ENCODE data around the gene WHRN. TPM values are rescaled to one million over a fixed set of nuclear protein-coding genes. Genes with fewer than 3 reads are reported as not detected.

Gene WHRN
- total RNA-seq, 1 experiment from 2014 or later, result 24.3 TPM

DNA sequence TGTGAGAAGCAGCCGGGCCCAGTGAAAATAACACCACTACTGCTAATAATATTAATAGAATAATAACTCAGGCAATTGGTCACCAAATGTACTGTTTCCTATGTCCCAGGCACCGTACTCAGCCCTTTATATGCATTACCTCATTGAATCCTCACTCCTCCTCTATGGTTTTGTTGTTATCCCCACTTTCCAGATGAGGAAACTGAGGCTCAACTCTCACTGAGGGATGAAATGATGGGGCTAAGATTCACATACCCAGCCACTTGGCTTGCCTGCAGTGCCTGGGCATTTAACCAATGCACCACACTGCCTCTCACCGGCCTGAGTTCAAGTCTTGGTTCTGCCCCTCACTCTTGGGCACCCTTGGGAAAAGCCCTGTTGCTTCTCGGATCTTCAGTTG, 34.1 kb downstream of the WHRN start (continued):
- no peak for TF ChIP-seq AR (CRISPR knock-in tag; IDR thresholded peaks at IDR 0.05)
- TF ChIP-seq, protein P1, sequence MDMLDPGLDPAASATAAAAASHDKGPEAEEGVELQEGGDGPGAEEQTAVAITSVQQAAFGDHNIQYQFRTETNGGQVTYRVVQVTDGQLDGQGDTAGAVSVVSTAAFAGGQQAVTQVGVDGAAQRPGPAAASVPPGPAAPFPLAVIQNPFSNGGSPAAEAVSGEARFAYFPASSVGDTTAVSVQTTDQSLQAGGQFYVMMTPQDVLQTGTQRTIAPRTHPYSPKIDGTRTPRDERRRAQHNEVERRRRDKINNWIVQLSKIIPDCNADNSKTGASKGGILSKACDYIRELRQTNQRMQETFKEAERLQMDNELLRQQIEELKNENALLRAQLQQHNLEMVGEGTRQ (CRISPR knock-in tag; IDR thresholded peaks at IDR 0.05), result no peak
- no peak for TF ChIP-seq HMGA2 (CRISPR knock-in tag; IDR thresholded peaks at IDR 0.05)
- TF ChIP-seq, protein P2, sequence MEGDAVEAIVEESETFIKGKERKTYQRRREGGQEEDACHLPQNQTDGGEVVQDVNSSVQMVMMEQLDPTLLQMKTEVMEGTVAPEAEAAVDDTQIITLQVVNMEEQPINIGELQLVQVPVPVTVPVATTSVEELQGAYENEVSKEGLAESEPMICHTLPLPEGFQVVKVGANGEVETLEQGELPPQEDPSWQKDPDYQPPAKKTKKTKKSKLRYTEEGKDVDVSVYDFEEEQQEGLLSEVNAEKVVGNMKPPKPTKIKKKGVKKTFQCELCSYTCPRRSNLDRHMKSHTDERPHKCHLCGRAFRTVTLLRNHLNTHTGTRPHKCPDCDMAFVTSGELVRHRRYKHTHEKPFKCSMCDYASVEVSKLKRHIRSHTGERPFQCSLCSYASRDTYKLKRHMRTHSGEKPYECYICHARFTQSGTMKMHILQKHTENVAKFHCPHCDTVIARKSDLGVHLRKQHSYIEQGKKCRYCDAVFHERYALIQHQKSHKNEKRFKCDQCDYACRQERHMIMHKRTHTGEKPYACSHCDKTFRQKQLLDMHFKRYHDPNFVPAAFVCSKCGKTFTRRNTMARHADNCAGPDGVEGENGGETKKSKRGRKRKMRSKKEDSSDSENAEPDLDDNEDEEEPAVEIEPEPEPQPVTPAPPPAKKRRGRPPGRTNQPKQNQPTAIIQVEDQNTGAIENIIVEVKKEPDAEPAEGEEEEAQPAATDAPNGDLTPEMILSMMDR (IDR thresholded peaks at IDR 0.05), result no peak
- no peak for TF ChIP-seq EMX1 (CRISPR knock-in tag; IDR thresholded peaks at IDR 0.05)
- no peak for TF ChIP-seq NR2C2 (CRISPR knock-in tag; IDR thresholded peaks at IDR 0.05)

- Mint-ChIP-seq H3K9me3 (peaks cover 5% of the 10 kb centered on the region), H3K4me1 (peaks cover 16% of the 10 kb centered on the region), H3K4me3 (no peak overlapping the region), H3K27me3 (ENCODE audit: low read depth) (no peaks in the 10 kb centered on the region), H3K27ac (no peak overlapping the region), H3K36me3 (peaks cover 4% of the 10 kb centered on the region)
- CTCF ChIA-PET, result no interaction called here
- no peak for DNase-seq (ENCODE audit: low spot score)
- POLR2A ChIA-PET, result no interaction called here
- no peak for ATAC-seq
- TF ChIP-seq, protein P3, sequence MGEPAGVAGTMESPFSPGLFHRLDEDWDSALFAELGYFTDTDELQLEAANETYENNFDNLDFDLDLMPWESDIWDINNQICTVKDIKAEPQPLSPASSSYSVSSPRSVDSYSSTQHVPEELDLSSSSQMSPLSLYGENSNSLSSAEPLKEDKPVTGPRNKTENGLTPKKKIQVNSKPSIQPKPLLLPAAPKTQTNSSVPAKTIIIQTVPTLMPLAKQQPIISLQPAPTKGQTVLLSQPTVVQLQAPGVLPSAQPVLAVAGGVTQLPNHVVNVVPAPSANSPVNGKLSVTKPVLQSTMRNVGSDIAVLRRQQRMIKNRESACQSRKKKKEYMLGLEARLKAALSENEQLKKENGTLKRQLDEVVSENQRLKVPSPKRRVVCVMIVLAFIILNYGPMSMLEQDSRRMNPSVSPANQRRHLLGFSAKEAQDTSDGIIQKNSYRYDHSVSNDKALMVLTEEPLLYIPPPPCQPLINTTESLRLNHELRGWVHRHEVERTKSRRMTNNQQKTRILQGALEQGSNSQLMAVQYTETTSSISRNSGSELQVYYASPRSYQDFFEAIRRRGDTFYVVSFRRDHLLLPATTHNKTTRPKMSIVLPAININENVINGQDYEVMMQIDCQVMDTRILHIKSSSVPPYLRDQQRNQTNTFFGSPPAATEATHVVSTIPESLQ (CRISPR knock-in tag; IDR thresholded peaks at IDR 0.05), result no peak
- TF ChIP-seq ZNF396 (CRISPR knock-in tag; IDR thresholded peaks at IDR 0.05; ENCODE audit: borderline replicate concordance) (no peak), NR1H2 (CRISPR knock-in tag; IDR thresholded peaks at IDR 0.05) (no peak), HMGXB4 (CRISPR knock-in tag; IDR thresholded peaks at IDR 0.05) (no peak), ZNF219 (CRISPR knock-in tag; IDR thresholded peaks at IDR 0.05; ENCODE audit: borderline replicate concordance) (no peak), ELF4 (CRISPR knock-in tag; IDR thresholded peaks at IDR 0.05; ENCODE audit: low read depth) (no peak), ZNF512 (CRISPR knock-in tag; IDR thresholded peaks at IDR 0.05; ENCODE audit: borderline replicate concordance) (no peak), JAZF1 (CRISPR knock-in tag; IDR thresholded peaks at IDR 0.05) (no peak), TCF7 (CRISPR knock-in tag; IDR thresholded peaks at IDR 0.05; ENCODE audit: low read depth) (no peak), ZNF317 (CRISPR knock-in tag; IDR thresholded peaks at IDR 0.05; ENCODE audit: borderline replicate concordance, low read depth) (no peak), NFYB (CRISPR knock-in tag; conservative IDR thresholded peaks at IDR 0.05; ENCODE audit: low read depth) (no peak), GRHL2 (CRISPR knock-in tag; IDR thresholded peaks at IDR 0.05; ENCODE audit: insufficient replicate concordance, severe bottlenecking) (no peak), TP53 (CRISPR knock-in tag; IDR thresholded peaks at IDR 0.05) (no peak), CREM (CRISPR knock-in tag; IDR thresholded peaks at IDR 0.05) (no peak)
- TF ChIP-seq, protein P4, sequence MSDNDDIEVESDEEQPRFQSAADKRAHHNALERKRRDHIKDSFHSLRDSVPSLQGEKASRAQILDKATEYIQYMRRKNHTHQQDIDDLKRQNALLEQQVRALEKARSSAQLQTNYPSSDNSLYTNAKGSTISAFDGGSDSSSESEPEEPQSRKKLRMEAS (CRISPR knock-in tag; IDR thresholded peaks at IDR 0.05), result no peak
- TF ChIP-seq, protein P5, sequence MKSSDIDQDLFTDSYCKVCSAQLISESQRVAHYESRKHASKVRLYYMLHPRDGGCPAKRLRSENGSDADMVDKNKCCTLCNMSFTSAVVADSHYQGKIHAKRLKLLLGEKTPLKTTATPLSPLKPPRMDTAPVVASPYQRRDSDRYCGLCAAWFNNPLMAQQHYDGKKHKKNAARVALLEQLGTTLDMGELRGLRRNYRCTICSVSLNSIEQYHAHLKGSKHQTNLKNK (CRISPR knock-in tag; IDR thresholded peaks at IDR 0.05), result no peak
- TF ChIP-seq, protein P2 (IDR thresholded peaks at IDR 0.05), result no peak
These were observed 34.7 kb downstream of the WHRN start for GRCh38 chr9:114470581-114470980.
